HepG2 (cell line): ENCODE data around the gene GRIP1. TPM values are rescaled to one million over a fixed set of nuclear protein-coding genes. Genes with fewer than 3 reads are reported as not detected.

ENCODE experiments used
- ATAC-seq: fragments of 200-7000 bp; cut with Tn5 transposase; 3 replicates; pipeline ENCODE4 v1.9.1; 2020; ENCODE audit warnings: mild to moderate bottlenecking, moderate library complexity
- BruUV-seq: library from RNA; stranded (reverse); fragments of 400-500 nt; replicated peaks from 2 replicates; lab custom pipeline; 2021; lab: Mats Ljungman, UMichigan
- CTCF ChIA-PET: fragments of 300-600 bp; formaldehyde crosslinking; extraction: SDS; loops from one replicate; lab custom pipeline; 2021; ENCODE audit warnings: low total read pairs, inconsistent platforms, low intra/inter-chr PET ratio; lab: Yijun Ruan, JAX
- POLR2A ChIA-PET: fragments of 350-600 bp; sonication (Branson Sonifier 250); formaldehyde crosslinking; loops from one replicate; lab custom pipeline; 2020; ENCODE audit warnings: antibody characterized with exemption, inconsistent platforms; lab: Yijun Ruan, JAX
- DNase-seq: peaks from one replicate; pipeline ENCODE4 v3.0.0-alpha.2; 2015; ENCODE audit warnings: low spot score
- FAIRE-seq: peaks from 3 replicates; lab custom pipeline; 2011; peaks lifted over from hg19 to GRCh38; lab: Jason Lieb, UNC
- H2AFZ ChIP-seq: one replicate; pipeline ENCODE4 v1.6.1; 2011; ENCODE audit warnings: low read length, inconsistent platforms
- H3K27ac ChIP-seq: fragments of 300-600 bp; 3 replicates; pipeline ENCODE4 v1.8.0; 2011; ENCODE audit warnings: mixed run types, mild to moderate bottlenecking, mixed read lengths, low read length, inconsistent platforms; ENCODE audit not compliant: insufficient read depth; ENCODE audit errors: extremely low read length
- H3K27me3 ChIP-seq, 2 experiments: fragments of 200-600 bp in 1 of 2; 2 replicates in 1 of 2; 3 replicates in 1 of 2; pipeline versions ENCODE4 v1.6.0 to v1.8.0; 2011; ENCODE audit warnings: low read length in 2 of 2, mild to moderate bottlenecking in 2 of 2, moderate library complexity in 2 of 2, inconsistent platforms in 1 of 2; ENCODE audit not compliant: insufficient read depth in 2 of 2, control insufficient read depth in 1 of 2
- H3K36me3 ChIP-seq, 2 experiments: fragments of 200-600 bp in 1 of 2; replicated peaks in 1 of 2; 2 replicates in 1 of 2; 3 replicates in 1 of 2; pipeline versions ENCODE4 v1.5.1 to v1.8.0; 2011; ENCODE audit warnings: low read length in 2 of 2, inconsistent platforms in 1 of 2; ENCODE audit not compliant: insufficient read depth in 2 of 2, control insufficient read depth in 1 of 2
- H3K4me1 ChIP-seq: 2 replicates; pipeline ENCODE4 v1.5.1; 2012; ENCODE audit warnings: low read length, inconsistent platforms; ENCODE audit not compliant: insufficient read depth
- H3K4me2 ChIP-seq: 2 replicates; pipeline ENCODE4 v1.6.0; 2011; ENCODE audit warnings: low read depth, low read length, inconsistent platforms
- H3K4me3 ChIP-seq, 3 experiments: fragments of 200-600 bp in 1 of 3; sonication (generic), shearing (Covaris generic) in 1 of 3; replicated peaks in 1 of 3; 2 replicates each; pipeline ENCODE4 v1.5.1; 2011 to 2016; ENCODE audit warnings: low read length in 3 of 3, inconsistent platforms in 2 of 3, low read depth in 2 of 3, mild to moderate bottlenecking in 2 of 3, control low read depth in 1 of 3, mixed read lengths in 1 of 3; ENCODE audit not compliant: insufficient read depth in 1 of 3
- H3K79me2 ChIP-seq: one replicate; pipeline ENCODE4 v1.6.1; 2011; ENCODE audit warnings: low read length, inconsistent platforms; ENCODE audit not compliant: insufficient read depth
- H3K9ac ChIP-seq: 2 replicates; pipeline ENCODE4 v1.6.0; 2011; ENCODE audit warnings: mild to moderate bottlenecking, low read depth, low read length, inconsistent platforms; ENCODE audit not compliant: insufficient read depth
- H3K9me3 ChIP-seq: 2 replicates; pipeline ENCODE4 v1.5.1; 2012; ENCODE audit warnings: mild to moderate bottlenecking, low read length
- H4K20me1 ChIP-seq: 2 replicates; pipeline ENCODE4 v1.6.0; 2011; ENCODE audit warnings: inconsistent platforms, mild to moderate bottlenecking, low read length, moderate library complexity; ENCODE audit not compliant: insufficient read depth
- FLYWCH1 ChIP-seq: sonication (generic); formaldehyde crosslinking; IDR thresholded peaks from 2 replicates; pipeline ENCODE4 v1.8.1; 2023; ENCODE audit warnings: mild to moderate bottlenecking, missing genetic modification reagents
- KLF16 ChIP-seq, 2 experiments: sonication (generic) in 1 of 2; formaldehyde crosslinking in 1 of 2; IDR thresholded peaks; 2 replicates each; pipeline versions ENCODE4 v1.6.1 to v1.8.0; 2016 to 2023; ENCODE audit warnings: missing genetic modification reagents in 2 of 2, missing compliant biosample characterization in 1 of 2
- NFYB ChIP-seq: sonication (generic); formaldehyde crosslinking; IDR thresholded peaks from 2 replicates; pipeline ENCODE4 v1.4.0; 2020; ENCODE audit warnings: missing genetic modification reagents
- NR2F1 ChIP-seq, 2 experiments: fragments of 450-650 bp in 1 of 2; formaldehyde crosslinking in 1 of 2; IDR thresholded peaks; 2 replicates each; pipeline versions ENCODE4 v1.5.0 to v1.6.1; 2016 to 2020; ENCODE audit warnings: mild to moderate bottlenecking in 1 of 2, missing compliant biosample characterization in 1 of 2, missing genetic modification reagents in 1 of 2, moderate library complexity in 1 of 2
- RELA ChIP-seq: sonication (generic); formaldehyde crosslinking; IDR thresholded peaks from 2 replicates; pipeline ENCODE4 v1.4.0; 2020; ENCODE audit warnings: missing genetic modification reagents
- STAT6 ChIP-seq: sonication (generic); formaldehyde crosslinking; IDR thresholded peaks from 2 replicates; pipeline ENCODE4 v1.4.0; 2020; ENCODE audit warnings: missing genetic modification reagents, mild to moderate bottlenecking, borderline replicate concordance
- TARDBP ChIP-seq: sonication (generic); formaldehyde crosslinking; IDR thresholded peaks from 2 replicates; pipeline ENCODE4 v1.8.0; 2022; ENCODE audit warnings: mild to moderate bottlenecking, missing genetic modification reagents
- ZFP62 ChIP-seq: sonication (generic); formaldehyde crosslinking; IDR thresholded peaks from 2 replicates; pipeline ENCODE4 v1.4.0; 2020; ENCODE audit warnings: missing genetic modification reagents
- ZMYM3 ChIP-seq: sonication (generic); formaldehyde crosslinking; IDR thresholded peaks from 2 replicates; pipeline ENCODE4 v1.5.1; 2020; ENCODE audit warnings: mild to moderate bottlenecking, missing genetic modification reagents
- ZNF615 ChIP-seq: sonication (generic); formaldehyde crosslinking; IDR thresholded peaks from 2 replicates; pipeline ENCODE4 v1.5.0; 2020; ENCODE audit warnings: mild to moderate bottlenecking, missing genetic modification reagents, borderline replicate concordance
- ZNF646 ChIP-seq: sonication (generic); formaldehyde crosslinking; IDR thresholded peaks from 2 replicates; pipeline ENCODE4 v1.9.0; 2021; ENCODE audit warnings: mild to moderate bottlenecking, missing genetic modification reagents
- ZNF800 ChIP-seq: sonication (generic); formaldehyde crosslinking; IDR thresholded peaks from 2 replicates; pipeline ENCODE4 v1.4.0; 2020; ENCODE audit warnings: missing genetic modification reagents
- WGBS: methylation state at CpG from one replicate; pipeline ENCODE4 v1.1.6; 2017; ENCODE audit warnings: low lambda C conversion rate; 5-methylcytosine and 5-hydroxymethylcytosine counted together
- in situ Hi-C: cut with HindIII; loops from 2 replicates; pipeline ENCODE4 v1.10.0; 2017; ENCODE audit warnings: low pct_unique_long_range_greater_than_20kb; ENCODE audit not compliant: extremely low pct_ligation_motif_present
- intact Hi-C: fragments of 100-400 bp; cut with micrococcal nuclease; formaldehyde crosslinking; loops from one replicate; pipeline ENCODE4 v1.10.0; 2022; ENCODE audit not compliant: unreplicated experiment
- polyA plus RNA-seq, 8 experiments: library from polyadenylated mRNA; depleted of rRNA in 3 of 8; stranded (reverse) in 7 of 8; unstranded in 1 of 8; fragments of >200 nt; fragmentation: Illumina TruSeq in 4 of 8; extraction: Trizol in 4 of 8; gene quantifications; 2 replicates each; pipeline versions ENCODE4 v1.2.1 to v1.2.3, GENCODE V29; 2011 to 2016; ENCODE audit warnings: low read depth in 4 of 8, missing spikeins in 1 of 8, mixed read lengths in 1 of 8; ENCODE audit not compliant: insufficient read depth in 1 of 8
- total RNA-seq, 5 experiments: library from RNA; depleted of rRNA; stranded (reverse); fragments of >200 nt; fragmentation: Illumina TruSeq; extraction: Trizol; gene quantifications; 2 replicates each; pipeline ENCODE4 v1.2.3, GENCODE V29; 2016; ENCODE audit warnings: low read depth in 1 of 5

The GRIP1 gene
- total and polyA plus RNA-seq, 2 of the 13 experiments (the other 11 are each of a cell fraction or from before 2014, with no cell fraction given) = not detected

- intact Hi-C loops (no loop called here), in situ Hi-C loops (no loop called here)
- Histone ChIP-seq H3K36me3 (no peaks in the 10 kb centered on the region), H3K9ac (no peak overlapping the region), H2AFZ (no peak overlapping the region), H3K27ac (no peak overlapping the region), H3K27me3 (no peaks in the 10 kb centered on the region), H3K4me2 (no peak overlapping the region), H4K20me1 (no peaks in the 10 kb centered on the region), H3K4me3 (no peak overlapping the region), H3K9me3 (no peaks in the 10 kb centered on the region), H3K4me1 (no peaks in the 10 kb centered on the region), H3K79me2 (no peaks in the 10 kb centered on the region)
- 0% methylated on average over 3 of the region's 3 CpGs for WGBS
- no TSS peak for BruUV-seq
- ATAC-seq = no peak
- FAIRE-seq = no peak
- ChIA-PET CTCF (no interaction called here), POLR2A (no interaction called here)
- TF ChIP-seq ZNF800 (CRISPR knock-in tag) (no peak), FLYWCH1 (CRISPR knock-in tag) (no peak), RELA (CRISPR knock-in tag) (no peak), STAT6 (CRISPR knock-in tag) (no peak), NR2F1 (CRISPR knock-in tag; IDR thresholded peaks at IDR 0.05) (no peak), ZFP62 (no peak), NFYB (CRISPR knock-in tag) (no peak), KLF16 (CRISPR knock-in tag; IDR thresholded peaks at IDR 0.05) (no peak), ZNF646 (CRISPR knock-in tag) (no peak), TARDBP (CRISPR knock-in tag) (no peak), ZMYM3 (CRISPR knock-in tag) (no peak), ZNF615 (no peak)
- DNase-seq = no peak
Observed at GRCh38 chr12:66697404-66697803, 18.5 kb upstream of the GRIP1 start.
